ENCODE measurements around the gene SCN4B. TPM values are rescaled to one million over a fixed set of nuclear protein-coding genes. Genes with fewer than 3 reads are reported as not detected.

Gene SCN4B
- total and polyA plus RNA-seq, 4 donors, result 0.05 to 0.67 (median 0.42) TPM; not detected in 1

- 2% methylated on average over 1 of the region's 1 CpG for WGBS
- Histone ChIP-seq H3K27ac (ENCODE audit: low read depth in 1 of 2, low read length in 2 of 2) (no peak overlapping the region), H3K4me3 (ENCODE audit: low read depth in 1 of 3, low read length in 3 of 3) (no peak overlapping the region), H3K27me3 (ENCODE audit: control insufficient read depth in 4 of 4, insufficient read depth in 4 of 4, low read length in 3 of 4) (no peaks in the 10 kb centered on the region), H3K9ac (ENCODE audit: low read depth in 1 of 2, low read length in 2 of 2) (no peak overlapping the region), H3K4me1 (ENCODE audit: control insufficient read depth in 4 of 4, insufficient read depth in 4 of 4, low read length in 3 of 4) (peaks cover 0 to 9% (median 1%) of the 10 kb centered on the region in 4 donors), H3K36me3 (ENCODE audit: control insufficient read depth in 4 of 4, insufficient read depth in 3 of 4, low read depth in 1 of 4, low read length in 3 of 4) (no peaks in the 10 kb centered on the region), H3K9me3 (ENCODE audit: control insufficient read depth in 4 of 4, low read length in 3 of 4) (no peaks in the 10 kb centered on the region)
- no peak for DNase-seq (ENCODE audit: low spot score)
- TF ChIP-seq FOXA2 (IDR thresholded peaks at IDR 0.05) (no peak), FOXA1 (IDR thresholded peaks at IDR 0.05) (no peak), NR2F2 (IDR thresholded peaks at IDR 0.05) (peak; percentile 18), GABPA (IDR thresholded peaks at IDR 0.05 in 1 of 2, conservative IDR thresholded peaks at IDR 0.05 in 1 of 2) (no peak), REST (IDR thresholded peaks at IDR 0.05) (no peak), JUND (IDR thresholded peaks at IDR 0.05) (peak in 1 of 2 donors; percentile 12), RXRA (IDR thresholded peaks at IDR 0.05) (peak; percentile 36 to 37), SP1 (IDR thresholded peaks at IDR 0.05) (no peak), HNF4A (conservative IDR thresholded peaks at IDR 0.05) (peak; percentile 50 to 62)
- TF ChIP-seq, protein P1, sequence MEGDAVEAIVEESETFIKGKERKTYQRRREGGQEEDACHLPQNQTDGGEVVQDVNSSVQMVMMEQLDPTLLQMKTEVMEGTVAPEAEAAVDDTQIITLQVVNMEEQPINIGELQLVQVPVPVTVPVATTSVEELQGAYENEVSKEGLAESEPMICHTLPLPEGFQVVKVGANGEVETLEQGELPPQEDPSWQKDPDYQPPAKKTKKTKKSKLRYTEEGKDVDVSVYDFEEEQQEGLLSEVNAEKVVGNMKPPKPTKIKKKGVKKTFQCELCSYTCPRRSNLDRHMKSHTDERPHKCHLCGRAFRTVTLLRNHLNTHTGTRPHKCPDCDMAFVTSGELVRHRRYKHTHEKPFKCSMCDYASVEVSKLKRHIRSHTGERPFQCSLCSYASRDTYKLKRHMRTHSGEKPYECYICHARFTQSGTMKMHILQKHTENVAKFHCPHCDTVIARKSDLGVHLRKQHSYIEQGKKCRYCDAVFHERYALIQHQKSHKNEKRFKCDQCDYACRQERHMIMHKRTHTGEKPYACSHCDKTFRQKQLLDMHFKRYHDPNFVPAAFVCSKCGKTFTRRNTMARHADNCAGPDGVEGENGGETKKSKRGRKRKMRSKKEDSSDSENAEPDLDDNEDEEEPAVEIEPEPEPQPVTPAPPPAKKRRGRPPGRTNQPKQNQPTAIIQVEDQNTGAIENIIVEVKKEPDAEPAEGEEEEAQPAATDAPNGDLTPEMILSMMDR (IDR thresholded peaks at IDR 0.05; ENCODE audit: low read depth, low read length, missing input control), result no peak
- TF ChIP-seq, protein P2, sequence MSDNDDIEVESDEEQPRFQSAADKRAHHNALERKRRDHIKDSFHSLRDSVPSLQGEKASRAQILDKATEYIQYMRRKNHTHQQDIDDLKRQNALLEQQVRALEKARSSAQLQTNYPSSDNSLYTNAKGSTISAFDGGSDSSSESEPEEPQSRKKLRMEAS (IDR thresholded peaks at IDR 0.05), result peak; percentile 16
Observed at GRCh38 chr11:118095967-118096367, 56.7 kb downstream of the SCN4B start.

- no peak overlapping the region for H3K27ac ChIP-seq (ENCODE audit: low read depth in 1 of 2, low read length in 2 of 2)
- no peaks in the 10 kb centered on the region for H3K36me3 ChIP-seq (ENCODE audit: control insufficient read depth in 4 of 4, insufficient read depth in 3 of 4, low read depth in 1 of 4, low read length in 3 of 4)
- no peaks in the 10 kb centered on the region for H3K9me3 ChIP-seq (ENCODE audit: control insufficient read depth in 4 of 4, low read length in 3 of 4)
- TF ChIP-seq FOXA1 (IDR thresholded peaks at IDR 0.05) (no peak), GABPA (IDR thresholded peaks at IDR 0.05 in 1 of 2, conservative IDR thresholded peaks at IDR 0.05 in 1 of 2) (no peak), YY1 (IDR thresholded peaks at IDR 0.05) (no peak), ATF3 (IDR thresholded peaks at IDR 0.05) (no peak), SP1 (IDR thresholded peaks at IDR 0.05) (no peak), HNF4A (conservative IDR thresholded peaks at IDR 0.05) (no peak)
- TF ChIP-seq, protein P3, sequence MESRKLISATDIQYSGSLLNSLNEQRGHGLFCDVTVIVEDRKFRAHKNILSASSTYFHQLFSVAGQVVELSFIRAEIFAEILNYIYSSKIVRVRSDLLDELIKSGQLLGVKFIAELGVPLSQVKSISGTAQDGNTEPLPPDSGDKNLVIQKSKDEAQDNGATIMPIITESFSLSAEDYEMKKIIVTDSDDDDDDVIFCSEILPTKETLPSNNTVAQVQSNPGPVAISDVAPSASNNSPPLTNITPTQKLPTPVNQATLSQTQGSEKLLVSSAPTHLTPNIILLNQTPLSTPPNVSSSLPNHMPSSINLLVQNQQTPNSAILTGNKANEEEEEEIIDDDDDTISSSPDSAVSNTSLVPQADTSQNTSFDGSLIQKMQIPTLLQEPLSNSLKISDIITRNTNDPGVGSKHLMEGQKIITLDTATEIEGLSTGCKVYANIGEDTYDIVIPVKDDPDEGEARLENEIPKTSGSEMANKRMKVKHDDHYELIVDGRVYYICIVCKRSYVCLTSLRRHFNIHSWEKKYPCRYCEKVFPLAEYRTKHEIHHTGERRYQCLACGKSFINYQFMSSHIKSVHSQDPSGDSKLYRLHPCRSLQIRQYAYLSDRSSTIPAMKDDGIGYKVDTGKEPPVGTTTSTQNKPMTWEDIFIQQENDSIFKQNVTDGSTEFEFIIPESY (IDR thresholded peaks at IDR 0.05), result no peak
- TF ChIP-seq, protein P1 (IDR thresholded peaks at IDR 0.05; ENCODE audit: low read depth, low read length, missing input control), result no peak
- whole genome bisulfite sequencing, result 85% methylated on average over 4 of the region's 4 CpGs
- no peak for DNase-seq (ENCODE audit: low spot score)
- H3K4me3 ChIP-seq (ENCODE audit: low read depth in 1 of 3, low read length in 3 of 3), result no peak overlapping the region
- peaks cover 0 to 9% (median 1%) of the 10 kb centered on the region in 4 donors for H3K4me1 ChIP-seq (ENCODE audit: control insufficient read depth in 4 of 4, insufficient read depth in 4 of 4, low read length in 3 of 4)
- no peak overlapping the region for H3K9ac ChIP-seq (ENCODE audit: low read depth in 1 of 2, low read length in 2 of 2)
- H3K27me3 ChIP-seq (ENCODE audit: control insufficient read depth in 4 of 4, insufficient read depth in 4 of 4, low read length in 3 of 4), result no peaks in the 10 kb centered on the region
Observed at GRCh38 chr11:118095493-118095892, 57.1 kb downstream of the SCN4B start.
